HG02840 (cell line): ENCODE results near the gene RNF144B.
"Not testable (repeated sequence)": the region's sequence is repeated elsewhere in the genome, so short reads cannot be mapped to it uniquely, and the experiment has no call there.

Experiments
- ATAC-seq: cut with Tn5 transposase; IDR thresholded peaks from one replicate; pipeline ENCODE4 v1.9.1; 2021; ENCODE audit warnings: mild to moderate bottlenecking, moderate library complexity, moderate number of reproducible peaks; ENCODE audit not compliant: unreplicated experiment, low FRiP score

RNF144B gene

DNA sequence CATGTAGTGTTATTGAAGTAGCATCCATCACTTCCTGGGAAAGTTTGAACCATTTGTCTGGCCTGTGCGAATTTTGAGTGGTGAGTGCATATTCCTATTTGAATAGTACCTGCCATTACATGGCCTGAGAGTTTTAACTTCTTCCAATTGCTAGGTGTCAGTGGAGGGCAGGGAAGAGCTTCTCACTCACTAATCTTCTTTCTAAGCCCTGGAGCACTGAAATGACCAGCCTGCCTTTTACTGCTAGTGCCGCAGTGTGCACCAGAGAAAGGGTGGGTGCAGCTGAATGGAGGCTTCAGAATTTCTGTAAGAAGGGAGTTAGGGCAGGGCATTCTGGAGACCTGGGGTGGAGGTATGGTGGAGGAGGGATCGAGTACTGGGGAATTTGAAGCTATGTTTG lies 45.5 kb downstream of the RNF144B start:
- no peak for ATAC-seq

DNA sequence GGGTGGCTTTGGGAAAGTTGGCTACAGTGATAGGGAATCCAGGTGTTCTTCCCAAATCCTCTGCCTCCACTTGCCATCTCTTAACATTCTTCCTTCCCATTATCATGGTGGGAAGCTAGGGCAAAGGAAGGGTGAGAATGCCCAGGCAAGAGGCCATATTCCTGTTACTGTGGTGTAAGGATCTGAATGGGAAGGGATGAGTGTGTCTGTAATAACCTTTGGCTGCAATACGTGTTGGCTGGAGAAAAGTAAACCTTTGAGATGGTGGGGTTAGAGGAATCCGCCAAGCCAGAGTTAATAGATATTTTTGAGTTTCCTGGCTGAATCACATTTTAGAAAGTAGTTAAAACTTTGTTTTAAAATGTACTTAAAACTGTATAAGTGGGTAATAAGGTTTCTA lies 45.9 kb downstream of the RNF144B start:
- no peak for ATAC-seq

- ATAC-seq: no peak
Measured at GRCh38 chr6:18436341-18436740, 49.2 kb downstream of the RNF144B start.

GRCh38 chr6:18439581-18439980 lies 52.4 kb downstream of the RNF144B start:
- ATAC-seq: no peak

- no peak for ATAC-seq
Measured at GRCh38 chr6:18441251-18441979, 54.3 kb downstream of the RNF144B start.

DNA sequence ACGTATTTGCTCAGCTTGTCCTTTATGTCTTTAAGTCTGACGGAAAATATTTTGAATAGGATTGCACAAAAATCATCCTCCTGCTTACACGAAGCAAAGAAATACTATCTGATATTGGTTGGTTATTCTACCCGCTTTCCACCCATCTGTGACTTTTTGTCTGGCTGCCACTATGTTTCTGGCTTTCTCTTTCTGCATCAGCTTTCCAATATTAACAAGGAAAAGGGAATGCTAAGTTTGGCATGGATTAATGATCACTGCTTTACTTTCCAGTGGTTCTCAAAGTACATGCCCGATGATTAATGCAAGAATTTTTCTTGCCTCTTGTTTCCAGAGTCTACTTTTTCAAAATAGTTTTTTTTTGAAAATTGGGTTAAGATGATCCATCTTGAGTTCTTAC lies 57.0 kb downstream of the RNF144B start:
- ATAC-seq: no peak

DNA sequence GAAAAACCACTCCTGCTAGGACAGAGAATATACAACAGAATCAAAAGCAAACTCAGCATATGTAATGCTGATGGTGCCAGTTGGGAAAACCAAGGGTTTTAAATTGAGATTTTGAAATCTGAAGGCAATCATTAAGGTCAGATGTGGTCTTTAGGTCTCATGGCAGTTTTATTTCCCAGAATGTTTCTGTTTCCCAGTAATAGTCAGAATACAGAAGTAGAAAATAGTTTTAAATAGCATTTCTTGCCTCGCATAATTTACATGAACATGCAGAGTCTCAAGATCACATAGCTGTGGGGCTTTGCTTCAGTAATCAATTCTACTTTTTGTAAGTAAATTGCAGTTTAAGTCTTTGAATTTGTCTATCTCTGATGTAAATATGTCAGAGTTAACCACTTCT lies 58.1 kb downstream of the RNF144B start:
- ATAC-seq: no peak

DNA sequence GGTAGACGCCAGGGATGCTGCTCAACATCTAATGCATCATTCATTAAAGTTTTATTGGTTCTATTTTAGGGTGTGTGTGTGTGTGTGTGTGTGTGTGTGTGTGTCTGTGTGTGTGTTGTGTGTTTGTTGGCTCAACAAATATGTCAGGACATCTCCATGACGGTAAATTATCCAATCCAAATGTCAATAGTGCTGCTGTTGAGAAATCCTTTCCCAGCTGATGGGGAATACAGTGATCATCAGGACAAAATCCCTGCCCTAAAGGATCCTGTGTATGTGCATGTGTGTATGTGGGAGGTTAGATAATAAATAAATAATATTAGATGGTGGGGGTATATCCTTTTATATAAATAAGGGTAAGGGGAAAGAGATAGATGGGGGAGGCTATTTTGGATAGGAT lies 59.6 kb downstream of the RNF144B start:
- no peak for ATAC-seq

DNA sequence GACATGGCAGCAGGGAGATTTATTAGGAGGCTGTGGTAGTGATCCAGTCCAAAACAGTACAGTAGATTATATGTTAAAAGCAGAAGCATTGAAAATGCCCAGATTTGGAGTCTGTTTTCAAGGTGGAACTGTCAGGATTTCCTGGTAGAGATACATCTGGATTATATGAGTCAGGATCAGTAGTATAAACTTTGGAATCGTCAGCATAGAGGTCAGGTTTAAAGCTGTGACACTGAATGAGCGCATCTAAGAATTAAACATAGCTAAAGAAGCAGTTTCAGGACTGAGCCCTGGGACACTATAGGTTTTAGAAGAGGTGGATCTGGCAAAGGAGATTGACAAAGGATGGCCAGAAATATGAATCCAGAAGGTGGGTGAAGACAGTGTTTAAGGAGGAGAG lies 60.4 kb downstream of the RNF144B start:
- ATAC-seq: no peak

DNA sequence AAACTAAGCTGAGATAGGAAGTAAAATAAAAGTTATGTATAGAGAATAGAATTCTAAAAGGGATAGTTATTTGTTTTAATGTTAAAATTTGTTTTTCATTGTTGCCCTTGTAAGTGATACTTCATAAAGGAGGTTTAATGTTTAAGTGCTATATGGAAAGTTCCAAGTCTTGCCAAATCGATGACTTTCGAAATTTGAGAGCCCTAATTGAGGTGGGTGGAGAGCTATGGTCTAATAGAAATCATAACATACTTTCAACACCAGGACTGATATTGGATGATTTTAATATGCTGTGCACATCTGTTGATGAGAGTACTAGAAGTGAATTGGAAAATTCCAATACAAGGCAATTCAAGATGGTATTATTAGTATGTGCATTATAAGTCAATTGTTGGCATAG lies 64.6 kb downstream of the RNF144B start:
- no peak for ATAC-seq

DNA sequence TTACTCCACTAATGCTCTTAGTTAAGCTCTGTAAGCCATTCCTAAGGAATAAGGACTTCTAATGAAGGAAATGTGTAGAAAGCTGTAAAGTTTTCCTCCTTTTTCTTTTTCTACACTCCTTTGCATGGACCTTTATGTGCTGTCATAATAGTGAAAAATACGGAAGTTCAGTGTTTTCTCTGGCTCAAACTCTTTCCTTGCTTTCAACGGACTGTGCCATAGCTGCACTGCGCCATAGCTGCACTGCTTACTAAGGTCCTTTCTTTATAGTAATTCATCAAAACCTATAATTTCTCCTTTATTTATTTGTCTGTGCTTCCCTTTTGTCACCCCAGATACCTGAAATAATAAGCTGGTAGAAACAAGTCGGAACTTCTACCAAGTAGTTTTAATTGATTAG lies 67.3 kb downstream of the RNF144B start:
- no peak for ATAC-seq

- no peak for ATAC-seq
Measured at GRCh38 chr6:18457065-18457737, 70.1 kb downstream of the RNF144B start.

- not testable (repeated sequence) for ATAC-seq
Measured at GRCh38 chr6:18458086-18458485, 70.9 kb downstream of the RNF144B start.

DNA sequence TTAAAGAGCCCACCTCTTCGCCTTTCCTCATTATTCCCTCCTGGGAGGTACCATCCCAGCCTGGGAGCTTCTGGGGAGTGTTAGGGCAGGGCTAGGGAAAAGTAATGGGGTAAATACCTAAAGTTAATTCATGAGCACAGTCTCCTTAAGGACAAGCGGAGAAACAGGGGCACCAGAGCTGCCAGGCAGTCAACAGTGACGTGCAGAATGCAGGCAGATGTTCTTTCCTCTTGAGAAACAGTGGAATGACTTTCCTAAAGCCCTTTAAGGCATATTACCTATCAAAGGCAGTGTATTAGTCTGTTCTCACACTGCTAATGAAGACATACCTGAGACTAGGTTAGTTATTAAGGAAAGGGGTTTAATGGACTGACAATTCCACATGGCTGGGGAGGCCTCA lies 76.3 kb downstream of the RNF144B start:
- no peak for ATAC-seq

GRCh38 chr6:18464176-18464575 lies 77.0 kb downstream of the RNF144B start:
- ATAC-seq: no peak

- no peak for ATAC-seq
Measured at GRCh38 chr6:18465410-18466154, 78.4 kb downstream of the RNF144B start.

DNA sequence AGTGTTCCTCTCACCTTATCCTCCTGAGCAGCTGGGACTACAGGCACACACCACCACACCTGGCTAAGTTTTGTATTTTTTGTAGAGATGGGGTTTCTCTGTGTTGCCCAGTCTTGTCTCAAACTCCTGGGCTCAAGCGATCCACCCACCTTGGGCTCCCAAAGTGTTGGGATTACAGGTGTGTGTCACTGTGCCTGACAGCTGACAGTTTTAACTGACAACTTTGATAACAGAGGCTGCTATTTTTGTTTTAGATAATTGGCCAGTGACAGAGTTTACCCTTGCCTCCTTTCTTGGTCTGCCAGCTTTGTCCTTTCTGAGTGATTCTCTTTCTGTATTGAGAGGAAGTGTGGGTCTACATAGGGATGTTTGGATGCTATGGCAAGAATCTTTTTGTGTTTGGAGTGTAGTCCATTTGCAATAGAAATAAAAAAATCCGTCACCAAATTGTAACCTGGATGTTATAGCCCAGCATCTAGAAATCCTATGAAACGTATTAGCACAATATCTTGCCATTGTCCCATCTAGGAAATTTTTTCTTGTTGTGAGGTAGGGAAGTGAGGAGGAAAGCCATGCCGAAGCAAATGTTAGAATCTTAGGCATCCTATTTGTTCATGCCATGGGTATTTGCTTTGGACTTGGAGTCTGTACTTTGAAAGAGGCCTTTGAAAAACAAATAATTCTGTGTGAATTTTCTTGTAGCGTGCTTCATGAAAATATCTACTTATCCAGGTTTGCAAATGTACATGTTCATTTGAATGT lies 80.8 kb downstream of the RNF144B start:
- ATAC-seq: no peak

- no peak for ATAC-seq
Measured at GRCh38 chr6:18468503-18468843, 81.3 kb downstream of the RNF144B start.

DNA sequence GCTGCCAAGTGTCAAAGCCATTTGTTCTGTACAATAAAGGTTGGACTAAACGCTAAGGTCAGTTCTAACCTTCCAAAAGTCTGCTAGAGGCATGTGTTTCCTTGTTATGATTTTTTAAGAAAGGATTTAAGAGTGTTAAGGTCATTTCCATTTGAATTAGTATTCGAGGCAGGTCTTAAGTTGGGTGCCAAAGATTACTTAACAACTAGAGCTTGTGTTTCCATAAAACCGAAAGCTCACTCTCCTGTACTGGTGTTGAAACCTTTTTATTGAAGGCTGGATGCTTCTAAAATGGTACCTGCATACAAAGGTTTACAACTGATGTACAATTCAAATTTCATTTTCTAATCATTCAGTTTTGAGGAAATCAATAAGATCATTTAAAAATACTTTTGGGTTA lies 82.4 kb downstream of the RNF144B start:
- ATAC-seq: no peak

GRCh38 chr6:18471232-18471964 lies 84.2 kb downstream of the RNF144B start:
- no peak for ATAC-seq
